Prostate gland (tissue), 2 donors: ENCODE results near the gene BMX. TPM values are rescaled to one million over a fixed set of nuclear protein-coding genes. Genes with fewer than 3 reads are reported as not detected.

ENCODE experiments used
- DNase-seq: peaks from one replicate; pipeline ENCODE4 v3.0.0-alpha.2; 2019; ENCODE audit warnings: low spot score
- H3K27ac ChIP-seq, 2 donors: fragments of 200-600 bp; sonication (generic); 2 replicates each; pipeline ENCODE4 v1.5.1; 2017 to 2019
- H3K27me3 ChIP-seq: fragments of 200-600 bp; sonication (generic); replicated peaks from 2 replicates; pipeline ENCODE4 v1.5.1; 2019; ENCODE audit not compliant: insufficient read depth
- H3K36me3 ChIP-seq, 2 donors: fragments of 200-600 bp; sonication (generic); 1 replicate in 1 of 2; 2 replicates in 1 of 2; pipeline versions ENCODE4 v1.5.1 to v1.8.1; 2017 to 2019
- H3K4me1 ChIP-seq: fragments of 200-600 bp; sonication (generic); replicated peaks from 2 replicates; pipeline ENCODE4 v1.5.1; 2019
- H3K4me3 ChIP-seq, 2 donors: fragments of 200-600 bp; sonication (generic); 2 replicates each; pipeline ENCODE4 v1.5.1; 2017 to 2019
- H3K9me3 ChIP-seq: fragments of 200-600 bp; sonication (generic); 2 replicates; pipeline ENCODE4 v1.5.1; 2017
- CTCF ChIP-seq, 4 experiments: fragments of 200-600 bp in 2 of 4; fragments of 450-650 bp in 2 of 4; sonication (generic) in 2 of 4; IDR thresholded peaks; 1 replicate in 3 of 4; 2 replicates in 1 of 4; pipeline ENCODE4 v1.5.1; 2016 to 2019; ENCODE audit warnings: antibody characterized with exemption in 4 of 4, mild to moderate bottlenecking in 2 of 4, moderate library complexity in 2 of 4
- POLR2A ChIP-seq: fragments of 450-650 bp; IDR thresholded peaks from one replicate; pipeline ENCODE4 v1.6.1; 2016; ENCODE audit warnings: antibody characterized with exemption, mild to moderate bottlenecking
- POLR2AphosphoS5 ChIP-seq: sonication (generic); formaldehyde crosslinking; IDR thresholded peaks from one replicate; pipeline ENCODE4 v1.6.1; 2017; ENCODE audit warnings: antibody characterized with exemption
- WGBS: methylation state at CpG from one replicate; pipeline ENCODE4 v1.1.5; 2018; 5-methylcytosine and 5-hydroxymethylcytosine counted together
- intact Hi-C: fragments of 100-400 bp; cut with DNase I; formaldehyde crosslinking; loops from one replicate; pipeline ENCODE4 v1.14.2; 2022
- total RNA-seq, 2 donors: library from RNA; depleted of rRNA; stranded (reverse); fragments of >200 nt; gene quantifications; one replicate each; pipeline ENCODE4 v1.1.0, GENCODE V29; 2016

The BMX gene
- total RNA-seq, 2 donors from 2014 or later = 0.14 to 1.2 TPM

- 22% methylated on average over 4 of the region's 6 CpGs for WGBS
- intact Hi-C loops = no loop called here
- no peak overlapping the region for H3K4me3 ChIP-seq
- H3K27ac ChIP-seq = no peak overlapping the region
- DNase-seq = no peak
- TF ChIP-seq POLR2AphosphoS5 (no peak), CTCF (IDR thresholded peaks at IDR 0.05) (no peak), POLR2A (no peak)
- H3K27me3 ChIP-seq = no peaks in the 10 kb centered on the region
- no peaks in the 10 kb centered on the region for H3K36me3 ChIP-seq
- no peaks in the 10 kb centered on the region for H3K9me3 ChIP-seq
- H3K4me1 ChIP-seq = no peaks in the 10 kb centered on the region
Observed at GRCh38 chrX:15515931-15516330, 15.3 kb downstream of the BMX start.

GRCh38 chrX:15522464-15522863, 21.9 kb downstream of the BMX start:
- no peak for TF ChIP-seq POLR2AphosphoS5
- no peak for TF ChIP-seq POLR2A
- no peak for TF ChIP-seq CTCF (IDR thresholded peaks at IDR 0.05)

GRCh38 chrX:15523088-15523487, 22.5 kb downstream of the BMX start:
- intact Hi-C loops = no loop called here
- H3K27ac ChIP-seq = no peak overlapping the region
- TF ChIP-seq POLR2A (no peak), POLR2AphosphoS5 (no peak), CTCF (IDR thresholded peaks at IDR 0.05) (no peak)
- H3K4me1 ChIP-seq = no peaks in the 10 kb centered on the region
- no peaks in the 10 kb centered on the region for H3K9me3 ChIP-seq
- no peak for DNase-seq
- H3K36me3 ChIP-seq = no peaks in the 10 kb centered on the region
- H3K27me3 ChIP-seq = no peaks in the 10 kb centered on the region
- H3K4me3 ChIP-seq = no peak overlapping the region

More at GRCh38 chrX:15522464-15522863, 21.9 kb downstream of the BMX start:
- Histone ChIP-seq H3K27me3 (no peaks in the 10 kb centered on the region), H3K9me3 (no peaks in the 10 kb centered on the region), H3K4me3 (no peak overlapping the region), H3K4me1 (no peaks in the 10 kb centered on the region), H3K36me3 (no peaks in the 10 kb centered on the region), H3K27ac (no peak overlapping the region)
- no peak for DNase-seq
- intact Hi-C loops = no loop called here
- WGBS = 75% methylated on average over 3 of the region's 3 CpGs

DNA sequence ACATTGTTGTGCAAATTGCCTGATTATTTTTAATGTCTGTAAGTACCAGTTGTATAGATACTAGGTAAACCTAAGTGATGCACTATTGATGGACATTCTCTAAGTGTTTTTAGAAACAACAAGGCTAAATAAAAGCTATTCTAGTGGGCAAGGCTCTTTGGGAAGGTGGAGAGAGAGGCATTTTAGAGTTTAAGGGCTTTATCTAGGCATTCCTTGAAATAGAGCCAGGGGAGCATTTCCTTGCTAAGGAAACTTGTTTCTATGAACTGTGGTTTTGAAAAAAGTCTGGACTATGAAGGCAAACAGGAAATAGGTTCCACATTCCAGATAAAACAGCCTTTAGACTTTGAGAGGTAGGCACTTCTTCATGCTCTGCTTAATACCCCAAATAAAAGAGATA, 23.8 kb downstream of the BMX start:
- DNase-seq = no peak
- H3K9me3 ChIP-seq = no peaks in the 10 kb centered on the region
- H3K4me1 ChIP-seq = no peaks in the 10 kb centered on the region
- no peak for TF ChIP-seq POLR2AphosphoS5
- no peak for TF ChIP-seq POLR2A
- TF ChIP-seq CTCF (IDR thresholded peaks at IDR 0.05) = no peak
- H3K4me3 ChIP-seq = no peak overlapping the region
- no peaks in the 10 kb centered on the region for H3K36me3 ChIP-seq
- intact Hi-C loops = no loop called here
- no peak overlapping the region for H3K27ac ChIP-seq
- no peaks in the 10 kb centered on the region for H3K27me3 ChIP-seq

- TF ChIP-seq POLR2A = no peak
- TF ChIP-seq CTCF (IDR thresholded peaks at IDR 0.05) = no peak
- TF ChIP-seq POLR2AphosphoS5 = no peak
- no peak overlapping the region for H3K4me3 ChIP-seq
- intact Hi-C loops = no loop called here
- WGBS = 56% methylated on average over 8 of the region's 8 CpGs
- H3K4me1 ChIP-seq = no peaks in the 10 kb centered on the region
- H3K36me3 ChIP-seq = no peaks in the 10 kb centered on the region
- no peak overlapping the region for H3K27ac ChIP-seq
- no peaks in the 10 kb centered on the region for H3K27me3 ChIP-seq
- H3K9me3 ChIP-seq = no peaks in the 10 kb centered on the region
- DNase-seq = no peak
Observed at GRCh38 chrX:15525664-15526416, 25.2 kb downstream of the BMX start.
